GM18951 (cell line): ENCODE measurements around the gene GALNT13.

Source experiments
- POLR2A ChIP-seq: IDR thresholded peaks from 4 replicates; pipeline ENCODE4 v1.6.1; 2011; ENCODE audit warnings: mild to moderate bottlenecking; ENCODE audit not compliant: insufficient read length, insufficient read depth; ENCODE audit errors: extremely low read depth
- in situ Hi-C: fragments of 300-500 bp; cut with MboI; formaldehyde crosslinking; loops from one replicate; pipeline ENCODE4 v1.12.0; 2022; ENCODE audit warnings: low sequenced_read_pairs, mixed read lengths, inconsistent platforms; ENCODE audit not compliant: unreplicated experiment

GALNT13 gene

DNA sequence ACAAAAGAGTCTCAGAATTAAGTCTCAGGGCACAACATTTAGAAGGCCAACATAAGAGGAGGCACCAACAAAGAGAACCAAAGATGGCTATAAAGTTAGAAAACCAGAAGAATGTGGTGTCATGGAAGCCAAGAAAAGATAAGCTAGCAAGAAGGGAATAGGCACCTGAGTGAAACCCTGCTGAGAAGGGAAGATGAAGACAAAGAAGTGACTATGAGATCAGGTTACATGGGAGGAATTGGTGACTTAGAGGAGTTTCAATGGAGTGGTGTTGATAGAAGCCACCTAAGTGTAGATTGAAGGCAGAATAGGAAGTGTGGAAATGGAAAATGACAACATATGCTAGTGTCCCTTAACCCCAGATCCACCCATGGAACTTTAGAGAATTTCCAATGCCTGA, 499.2 kb downstream of the GALNT13 start:
- TF ChIP-seq POLR2A: no peak
- in situ Hi-C loops: no loop called here

DNA sequence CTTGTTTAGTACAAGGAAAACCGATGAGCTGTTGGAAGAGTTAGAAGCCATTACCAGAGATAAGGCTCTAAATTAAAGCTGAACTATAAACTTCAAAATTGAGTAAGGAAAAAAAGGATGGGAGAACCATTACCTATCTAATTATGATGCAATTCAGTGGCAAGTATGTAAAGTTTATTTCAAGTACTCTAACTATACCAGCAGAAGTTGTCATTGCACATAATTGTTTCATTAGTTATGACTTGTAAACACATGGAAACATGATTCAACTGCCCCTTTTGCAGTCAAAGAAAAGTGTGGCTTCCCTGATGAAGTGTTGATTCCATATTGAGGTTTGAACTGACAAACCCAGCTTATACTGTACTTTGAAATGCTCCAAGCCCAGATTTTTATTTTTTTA, 502.7 kb downstream of the GALNT13 start:
- TF ChIP-seq POLR2A: no peak
- in situ Hi-C loops: no loop called here

DNA sequence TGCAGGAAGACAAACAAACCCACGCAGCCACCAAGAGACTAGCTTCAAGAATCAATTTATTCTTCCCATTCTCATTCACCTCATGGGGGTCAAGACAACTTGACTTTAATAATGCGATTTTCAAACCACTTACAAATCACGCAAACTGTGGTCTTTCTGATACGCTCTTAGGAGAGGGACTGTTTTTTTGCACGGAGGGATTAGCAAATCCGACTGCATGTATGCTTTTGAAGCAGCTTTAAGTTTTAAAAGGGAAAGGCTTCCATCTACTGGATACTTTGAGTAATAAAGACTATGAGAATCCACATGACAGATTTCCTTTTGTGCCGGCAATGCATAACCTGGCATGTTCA, 503.8 kb downstream of the GALNT13 start:
- TF ChIP-seq POLR2A: no peak
- in situ Hi-C loops: no loop called here

DNA sequence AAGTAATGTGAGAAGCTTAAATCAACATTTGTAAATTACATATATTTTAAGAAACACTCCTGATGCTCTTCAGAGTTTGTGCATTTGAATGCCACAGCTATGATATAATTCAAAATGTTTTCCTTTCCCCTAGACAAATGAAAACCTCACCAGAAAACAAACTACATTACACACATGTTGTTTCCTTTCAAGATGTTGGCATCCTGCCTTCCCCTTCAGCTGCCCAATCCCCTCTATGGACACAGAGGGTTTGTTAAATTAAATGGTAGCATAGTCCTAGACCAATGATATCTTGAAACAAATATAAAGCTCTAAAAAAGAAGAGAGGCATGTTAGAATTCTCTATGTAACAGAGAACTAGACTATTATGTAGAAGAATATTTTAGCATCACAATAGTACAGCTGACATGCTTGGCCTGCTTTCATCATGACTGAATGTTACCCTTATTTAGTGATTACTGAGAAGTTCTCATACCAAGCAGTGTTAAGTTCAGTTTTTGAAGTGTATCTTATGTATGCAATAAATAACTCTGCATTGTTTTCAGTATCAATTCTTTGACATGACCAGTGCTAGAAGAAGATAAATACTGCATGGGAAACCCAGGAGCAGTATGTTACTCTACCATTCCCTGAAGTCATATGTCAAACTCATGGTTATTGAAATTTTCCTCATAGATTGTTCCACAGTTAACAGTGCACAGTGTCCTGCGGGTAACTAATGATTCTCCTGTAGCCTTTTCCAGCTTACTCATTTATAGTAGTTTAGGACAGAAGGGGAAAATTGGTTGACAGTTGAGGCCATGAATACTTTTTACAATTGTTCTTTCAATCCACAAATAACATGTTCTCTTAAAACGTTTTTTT, 510.4 kb downstream of the GALNT13 start:
- in situ Hi-C loops: no loop called here
- TF ChIP-seq POLR2A: no peak

DNA sequence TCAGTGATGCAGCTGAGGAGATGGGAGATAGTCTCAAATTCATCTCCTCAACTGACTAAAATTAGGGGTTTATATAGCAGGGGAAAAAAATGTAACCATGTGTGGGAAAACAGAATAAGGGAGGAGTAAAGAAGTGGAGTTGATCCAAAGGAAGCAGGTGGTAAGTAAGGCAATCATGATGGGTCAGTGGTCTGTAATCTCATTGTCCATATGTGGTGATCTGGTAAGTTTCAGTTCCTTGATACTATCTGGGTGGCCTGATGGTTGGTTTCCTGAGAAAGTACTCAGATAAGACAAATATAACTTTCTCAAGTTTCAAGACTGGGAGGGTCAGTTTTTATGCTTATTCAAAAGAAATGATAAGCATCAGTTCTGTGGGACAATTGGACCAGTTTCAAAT, 514.5 kb downstream of the GALNT13 start:
- no peak for TF ChIP-seq POLR2A
- in situ Hi-C loops: no loop called here

DNA sequence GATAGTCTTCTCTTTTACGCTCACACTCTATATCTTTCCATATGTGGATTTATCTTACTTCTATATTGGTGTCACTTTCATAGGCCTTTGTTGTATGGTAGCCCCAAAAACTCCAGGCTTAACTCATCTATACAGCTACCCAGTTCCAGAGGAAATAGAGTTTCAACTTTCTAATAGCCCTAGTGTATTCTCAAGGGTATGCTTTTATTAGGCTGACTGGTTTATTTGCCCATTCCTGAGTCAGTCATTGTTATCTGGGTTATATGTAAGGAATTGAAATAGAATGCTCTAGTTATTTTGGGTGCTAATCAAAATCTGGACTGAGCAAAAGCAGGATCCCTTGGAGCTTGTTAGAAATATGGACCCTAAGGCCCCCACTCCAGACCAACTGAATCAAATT, 519.3 kb downstream of the GALNT13 start:
- in situ Hi-C loops: no loop called here
- TF ChIP-seq POLR2A: no peak

DNA sequence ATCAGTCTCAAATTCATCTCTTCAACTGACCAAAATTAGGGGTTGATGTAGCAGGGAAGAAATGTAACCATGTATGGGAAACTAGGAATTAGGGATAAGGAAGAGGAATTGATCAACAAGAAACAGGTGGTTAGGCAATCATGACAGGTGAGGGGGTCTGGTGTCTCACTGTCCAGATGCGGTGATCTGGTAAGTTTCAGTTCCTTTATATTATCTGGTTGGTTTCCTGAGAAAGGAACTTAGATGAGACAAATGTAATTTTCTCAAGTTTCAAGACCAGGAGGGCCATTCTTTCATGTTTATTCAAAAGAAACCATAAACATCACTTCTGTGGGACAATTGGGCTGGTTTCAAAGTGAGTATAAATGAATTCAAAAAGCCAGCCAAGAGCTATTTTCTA, 520.5 kb downstream of the GALNT13 start:
- TF ChIP-seq POLR2A: no peak
- in situ Hi-C loops: no loop called here

DNA sequence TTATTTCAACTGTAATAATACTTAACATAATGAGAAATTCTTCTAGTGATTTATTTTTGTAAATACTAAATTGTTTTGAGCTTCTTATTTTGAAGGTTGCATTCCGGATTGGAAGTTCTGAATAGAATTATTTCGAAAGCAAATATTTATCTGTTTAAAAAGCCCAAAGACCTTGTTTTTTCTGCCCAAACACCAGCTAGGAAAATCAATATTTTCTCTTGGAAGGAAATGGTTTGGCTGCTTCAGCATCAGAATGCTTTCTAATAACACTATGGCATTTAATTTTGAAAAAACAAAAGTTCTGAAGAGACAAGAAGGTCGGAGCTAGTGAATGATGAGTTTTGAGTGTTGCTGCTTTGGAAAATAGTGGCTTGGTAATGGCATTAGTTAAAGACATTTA, 522.9 kb downstream of the GALNT13 start:
- in situ Hi-C loops: no loop called here
- TF ChIP-seq POLR2A: no peak

DNA sequence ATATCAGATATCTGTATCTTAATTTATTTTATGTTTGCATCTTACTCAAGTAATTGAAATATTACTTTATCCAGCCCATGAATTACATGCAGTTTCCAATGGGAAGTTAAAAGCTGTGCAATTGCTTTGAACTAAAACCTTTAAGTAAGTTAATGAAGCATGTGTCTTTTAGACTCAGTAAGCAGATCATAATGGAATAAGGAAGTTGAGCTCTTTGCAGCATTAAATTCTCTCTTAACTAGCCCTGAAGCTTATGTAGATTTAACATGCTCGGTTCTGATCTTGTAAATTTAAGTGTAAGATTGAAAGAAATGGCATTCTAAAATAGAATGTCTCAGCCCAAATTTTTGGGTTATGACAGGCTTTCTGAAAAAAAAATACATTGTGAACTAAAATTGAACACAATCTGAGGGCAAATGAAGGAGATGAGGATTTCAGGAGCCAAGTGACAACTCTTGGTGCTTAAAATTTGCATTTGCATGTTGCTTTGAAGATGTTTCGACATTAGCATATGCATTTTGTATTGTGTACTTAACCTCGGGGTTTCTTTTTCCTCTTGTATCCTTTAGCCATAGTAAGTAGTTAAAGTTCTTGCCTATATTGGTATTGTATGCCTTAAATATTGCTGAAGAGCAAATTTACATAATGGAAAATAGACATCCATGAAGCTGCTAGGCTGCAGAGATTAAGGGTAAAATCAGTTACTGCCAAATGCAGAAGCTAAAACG, 529.0 kb downstream of the GALNT13 start:
- TF ChIP-seq POLR2A: no peak
- in situ Hi-C loops: no loop called here

DNA sequence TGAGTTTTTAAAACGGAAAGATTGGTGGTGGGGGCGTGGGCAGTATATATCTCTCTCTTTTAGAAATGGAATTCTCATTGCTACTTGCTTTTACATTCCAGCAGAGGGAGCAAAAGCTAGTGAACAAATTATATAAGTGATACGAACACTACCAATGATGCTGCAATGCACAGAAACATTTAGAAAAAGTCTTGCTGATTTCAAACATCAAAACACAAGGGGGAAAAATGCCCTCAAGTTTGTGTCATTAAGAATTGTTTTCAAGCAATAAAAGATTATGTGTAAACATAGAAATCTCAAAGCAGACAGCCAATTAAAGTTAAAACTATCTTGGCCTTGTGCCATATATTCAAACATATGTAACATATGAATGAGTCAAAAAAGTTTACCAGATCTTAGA, 530.5 kb downstream of the GALNT13 start:
- in situ Hi-C loops: no loop called here
- TF ChIP-seq POLR2A: no peak

DNA sequence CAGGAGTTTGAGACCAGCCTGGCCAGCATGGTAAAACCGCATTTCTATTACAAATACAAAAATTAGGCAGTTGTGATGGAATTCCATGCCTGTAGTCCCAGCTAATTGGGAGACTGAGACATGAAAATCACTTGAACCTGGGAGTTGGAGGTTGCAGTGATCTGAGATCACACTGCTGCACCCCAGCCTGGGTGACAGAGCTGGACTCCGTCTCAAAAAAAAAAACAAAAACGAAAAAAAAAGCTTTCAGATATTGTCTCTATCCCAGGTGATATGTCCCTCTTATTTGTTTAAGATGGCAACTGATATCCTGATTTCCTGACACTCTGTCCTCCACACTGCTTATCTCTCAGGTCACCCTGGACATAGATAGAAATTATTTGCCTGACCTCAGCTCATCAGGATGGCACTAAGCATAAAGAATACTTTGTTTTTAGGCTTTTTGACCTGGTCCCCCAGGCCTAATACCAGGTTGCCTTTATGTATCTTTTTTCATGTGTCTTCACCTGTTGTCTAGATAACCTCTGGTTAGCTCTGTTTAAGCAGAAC, 531.6 kb downstream of the GALNT13 start:
- TF ChIP-seq POLR2A: no peak
- in situ Hi-C loops: no loop called here

DNA sequence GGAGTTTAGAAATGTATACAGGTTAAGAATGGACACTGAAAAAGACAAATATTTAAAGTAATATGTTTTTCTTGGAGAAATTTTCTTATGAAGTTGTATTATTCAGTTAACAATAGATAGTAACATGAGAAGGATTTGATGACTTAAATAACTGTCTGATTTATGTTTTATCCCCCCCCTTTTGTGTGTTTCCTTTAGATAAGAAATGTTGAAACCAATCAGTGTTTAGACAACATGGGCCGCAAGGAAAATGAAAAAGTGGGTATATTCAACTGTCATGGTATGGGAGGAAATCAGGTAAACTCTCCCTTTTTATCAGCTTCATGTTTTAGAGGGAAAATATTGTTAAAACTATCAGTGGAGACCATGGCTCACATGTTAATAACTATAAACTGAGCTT, 537.1 kb downstream of the GALNT13 start:
- TF ChIP-seq POLR2A: no peak
- in situ Hi-C loops: no loop called here

DNA sequence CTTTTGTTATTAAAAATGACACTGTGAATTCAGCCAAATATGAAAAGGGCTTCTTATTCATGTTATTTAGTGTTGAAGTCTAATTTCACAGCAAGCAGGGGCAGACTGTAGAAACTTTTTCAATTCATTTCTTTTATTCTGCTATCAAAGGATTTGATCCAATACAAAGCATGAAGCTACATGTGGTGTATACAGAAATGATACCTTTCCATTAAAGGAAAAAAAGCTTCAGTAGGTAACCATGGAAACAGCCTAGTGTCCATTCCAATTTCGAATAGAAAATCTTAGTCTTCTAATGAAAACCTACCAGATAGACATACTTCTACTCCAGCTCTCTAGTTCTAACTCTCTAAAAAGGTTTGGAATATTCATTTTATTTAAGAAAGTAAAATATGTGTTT, 550.5 kb downstream of the GALNT13 start:
- in situ Hi-C loops: no loop called here
- no peak for TF ChIP-seq POLR2A

DNA sequence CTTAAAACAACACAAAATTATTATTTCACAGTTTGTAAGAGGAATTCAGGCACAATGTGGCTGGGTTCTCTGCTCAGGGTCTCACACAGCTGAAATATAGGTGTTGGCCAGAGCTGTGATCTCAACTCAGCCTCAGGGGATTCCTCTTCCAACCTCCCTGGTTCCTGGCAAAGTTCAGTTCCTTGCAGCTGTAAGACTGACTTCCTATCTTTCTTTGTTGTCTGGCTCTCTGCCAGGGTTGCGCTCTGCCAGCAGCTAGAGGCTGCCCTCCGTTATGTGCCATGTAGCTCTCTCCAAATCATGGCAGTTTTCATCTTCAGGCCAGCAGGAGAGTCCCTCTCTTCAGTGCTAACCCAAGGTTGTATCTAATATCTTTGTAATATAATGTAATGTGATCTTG, 554.3 kb downstream of the GALNT13 start:
- no peak for TF ChIP-seq POLR2A
- in situ Hi-C loops: no loop called here
